Measurements from ENCODE around the gene MAG. TPM values are rescaled to one million over a fixed set of nuclear protein-coding genes. Genes with fewer than 3 reads are reported as not detected.

The MAG gene
- total RNA-seq, 4 donors from 2014 or later = 0.10 TPM; not detected in 3

DNA sequence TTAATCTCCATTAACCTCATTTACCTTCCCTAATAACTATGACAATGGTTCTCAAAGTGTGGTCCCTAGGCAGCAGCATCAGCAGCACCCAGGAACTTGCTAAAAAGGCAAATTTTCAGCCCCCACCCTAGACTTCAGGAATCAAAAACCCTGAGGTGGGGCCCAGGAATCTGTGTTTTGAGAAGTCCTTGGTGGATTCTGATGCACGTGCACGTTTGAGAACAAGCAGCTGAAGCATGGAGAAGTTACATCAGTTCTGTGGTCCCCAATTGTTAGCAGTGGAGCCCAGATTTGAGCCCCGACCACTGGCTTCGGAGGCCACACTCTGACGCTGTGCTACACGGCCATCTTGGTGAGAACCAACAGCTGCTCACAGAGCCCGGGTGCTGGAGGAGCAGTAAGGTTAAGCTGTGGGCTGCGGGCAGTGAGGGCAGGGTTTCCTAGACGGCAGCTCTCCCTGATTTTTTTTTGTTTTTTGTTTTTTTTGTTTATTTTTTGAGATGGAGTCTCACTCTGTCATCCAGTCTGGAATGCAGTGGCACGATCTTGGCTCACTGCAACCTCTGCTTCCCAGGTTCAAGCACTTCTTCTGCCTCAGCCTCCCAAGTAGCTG, 23.0 kb downstream of the MAG start:
- 87 to 91% methylated on average over 10 of the region's 10 CpGs for WGBS, 2 donors
- intact Hi-C loops (cut with DNase I; ENCODE audit: low total_unique reads) = no loop called here
- DNase-seq (ENCODE audit: low spot score in 2 of 2) = no peak

DNA sequence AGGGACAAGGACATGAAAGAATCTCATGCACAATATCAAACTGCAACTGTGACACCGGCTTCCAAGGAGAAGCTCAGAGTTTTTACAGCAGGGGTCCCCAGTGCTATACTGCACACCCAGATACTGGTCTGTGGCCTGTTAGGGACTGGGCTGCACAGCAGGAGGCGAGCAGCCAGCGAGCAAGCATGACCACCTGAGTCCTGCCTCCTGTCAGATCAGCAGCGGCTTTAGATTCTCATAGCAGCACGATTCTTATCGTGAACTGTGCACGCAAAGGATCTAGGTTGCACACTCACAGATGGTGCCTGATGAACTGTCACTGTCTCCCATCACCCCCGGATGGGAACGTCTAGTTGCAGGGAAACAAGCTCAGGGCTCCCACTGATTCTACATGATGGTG, 23.9 kb downstream of the MAG start:
- no peak for DNase-seq (ENCODE audit: low spot score in 2 of 2)
- H3K4me3 ChIP-seq (ENCODE audit: low read depth, poor library complexity, severe bottlenecking) = no peak overlapping the region
- TF ChIP-seq, protein P1, sequence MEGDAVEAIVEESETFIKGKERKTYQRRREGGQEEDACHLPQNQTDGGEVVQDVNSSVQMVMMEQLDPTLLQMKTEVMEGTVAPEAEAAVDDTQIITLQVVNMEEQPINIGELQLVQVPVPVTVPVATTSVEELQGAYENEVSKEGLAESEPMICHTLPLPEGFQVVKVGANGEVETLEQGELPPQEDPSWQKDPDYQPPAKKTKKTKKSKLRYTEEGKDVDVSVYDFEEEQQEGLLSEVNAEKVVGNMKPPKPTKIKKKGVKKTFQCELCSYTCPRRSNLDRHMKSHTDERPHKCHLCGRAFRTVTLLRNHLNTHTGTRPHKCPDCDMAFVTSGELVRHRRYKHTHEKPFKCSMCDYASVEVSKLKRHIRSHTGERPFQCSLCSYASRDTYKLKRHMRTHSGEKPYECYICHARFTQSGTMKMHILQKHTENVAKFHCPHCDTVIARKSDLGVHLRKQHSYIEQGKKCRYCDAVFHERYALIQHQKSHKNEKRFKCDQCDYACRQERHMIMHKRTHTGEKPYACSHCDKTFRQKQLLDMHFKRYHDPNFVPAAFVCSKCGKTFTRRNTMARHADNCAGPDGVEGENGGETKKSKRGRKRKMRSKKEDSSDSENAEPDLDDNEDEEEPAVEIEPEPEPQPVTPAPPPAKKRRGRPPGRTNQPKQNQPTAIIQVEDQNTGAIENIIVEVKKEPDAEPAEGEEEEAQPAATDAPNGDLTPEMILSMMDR (IDR thresholded peaks at IDR 0.05) = no peak
- no peak for TF ChIP-seq POLR2A (IDR thresholded peaks at IDR 0.05)
- intact Hi-C loops (cut with DNase I; ENCODE audit: low total_unique reads) = no loop called here
- 84 to 86% methylated on average over 9 of the region's 9 CpGs for WGBS, 2 donors

More for the DNA sequence above, 23.0 kb downstream of the MAG start:
- TF ChIP-seq, protein P1 (IDR thresholded peaks at IDR 0.05) = no peak
- no peak for TF ChIP-seq POLR2A (IDR thresholded peaks at IDR 0.05)
- H3K4me3 ChIP-seq (ENCODE audit: low read depth, poor library complexity, severe bottlenecking) = no peak overlapping the region

DNA sequence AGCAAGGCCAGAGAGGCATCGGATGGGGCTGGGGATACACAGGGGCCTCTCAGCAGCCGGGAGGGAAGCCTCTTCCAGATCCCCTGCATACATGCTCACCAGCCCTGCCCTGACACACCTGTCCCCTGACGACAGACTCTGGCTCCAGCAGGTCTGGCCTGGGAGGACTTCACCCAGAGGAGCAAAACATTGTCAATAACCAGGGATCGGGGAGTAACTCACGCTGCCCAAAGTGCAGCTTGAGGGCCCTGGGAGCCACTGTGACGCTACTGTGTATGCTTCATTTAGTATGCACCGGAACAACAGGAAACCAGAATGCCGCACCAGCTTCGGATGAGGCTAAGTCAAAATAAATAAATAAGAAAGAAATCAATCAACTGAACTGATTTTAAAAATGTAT, 24.6 kb downstream of the MAG start:
- intact Hi-C loops (cut with DNase I; ENCODE audit: low total_unique reads) = no loop called here
- WGBS, 2 donors = 78 to 88% methylated on average over 9 of the region's 9 CpGs
- no peak for TF ChIP-seq POLR2A (IDR thresholded peaks at IDR 0.05)
- TF ChIP-seq, protein P1 (IDR thresholded peaks at IDR 0.05) = no peak
- H3K4me3 ChIP-seq (ENCODE audit: low read depth, poor library complexity, severe bottlenecking) = no peak overlapping the region
- DNase-seq (ENCODE audit: low spot score in 2 of 2) = no peak

DNA sequence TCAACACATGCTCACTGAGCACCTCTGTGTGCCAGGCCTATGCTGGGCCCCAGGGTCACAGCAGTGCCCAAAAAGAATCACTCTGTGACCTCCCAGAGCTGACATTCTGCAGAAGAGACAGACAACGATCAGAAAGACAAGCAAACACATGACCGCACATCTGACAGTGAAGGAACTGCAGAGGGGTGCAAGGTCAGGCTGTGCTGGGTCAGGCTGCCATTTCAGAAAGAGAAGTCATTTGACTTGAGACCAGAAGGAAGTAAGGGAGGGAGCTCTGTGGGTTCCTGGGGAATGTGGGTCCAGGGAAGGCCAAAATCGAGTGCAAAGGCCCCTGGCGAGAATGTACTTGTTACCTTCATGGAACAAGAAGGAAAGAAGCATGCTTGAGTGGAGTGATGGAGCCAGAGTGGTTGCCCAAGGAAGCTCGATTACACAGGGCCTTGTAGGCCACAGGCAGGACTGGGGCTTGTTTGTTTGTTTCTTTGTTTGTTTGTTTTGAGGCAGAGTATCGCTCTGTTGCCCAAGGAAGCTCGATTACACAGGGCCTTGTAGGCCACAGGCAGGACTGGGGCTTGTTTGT, 25.6 kb downstream of the MAG start:
- DNase-seq (ENCODE audit: low spot score in 2 of 2) = peak in 1 of 2 donors; percentile 41
- TF ChIP-seq, protein P1 (IDR thresholded peaks at IDR 0.05) = no peak
- no peak for TF ChIP-seq POLR2A (IDR thresholded peaks at IDR 0.05)
- intact Hi-C loops (cut with DNase I; ENCODE audit: low total_unique reads) = no loop called here
- WGBS, 2 donors = 77 to 81% methylated on average over 7 of the region's 7 CpGs
- no peak overlapping the region for H3K4me3 ChIP-seq (ENCODE audit: low read depth, poor library complexity, severe bottlenecking)

DNA sequence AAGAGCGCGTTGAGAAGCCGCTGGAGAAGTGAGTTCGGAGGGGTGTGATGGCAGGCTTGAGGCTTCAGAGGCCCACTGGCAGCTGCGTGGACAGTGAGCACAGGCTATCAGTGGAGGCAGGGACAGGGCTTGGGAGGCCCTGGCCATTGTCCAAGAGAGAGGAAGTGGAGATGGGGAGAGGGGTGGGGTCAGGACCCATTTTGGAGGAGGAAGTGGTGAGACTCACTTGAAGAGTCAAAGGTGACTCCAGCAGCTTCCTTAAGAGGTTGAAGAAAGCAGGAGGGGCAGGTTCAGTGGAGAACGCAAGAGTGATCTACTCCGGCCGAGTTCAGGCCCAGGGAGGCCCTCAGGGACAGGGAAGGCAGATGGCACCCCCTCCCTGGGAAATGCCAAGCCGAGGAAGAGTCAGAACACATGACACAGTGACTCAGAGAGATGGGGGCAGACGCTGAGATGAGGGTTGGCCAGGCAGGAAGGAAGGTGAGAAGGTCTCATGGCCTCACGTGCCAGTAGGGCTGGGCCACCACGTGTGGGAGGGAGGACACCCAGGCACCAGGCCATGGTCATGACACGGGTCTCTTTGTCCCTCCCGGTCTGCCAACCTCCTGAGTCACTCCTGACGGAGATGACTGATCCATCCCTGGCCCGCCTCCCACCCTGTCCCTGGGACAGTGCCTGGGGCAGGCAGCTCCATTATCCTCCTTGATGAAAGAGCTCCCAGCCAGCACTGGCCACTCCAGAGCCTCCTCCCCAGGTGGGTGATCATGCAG, 26.9 kb downstream of the MAG start:
- H3K4me3 ChIP-seq (ENCODE audit: low read depth, poor library complexity, severe bottlenecking) = no peak overlapping the region
- DNase-seq (ENCODE audit: low spot score in 2 of 2) = peak; percentile 84 to 95
- intact Hi-C loops (cut with DNase I; ENCODE audit: low total_unique reads) = no loop called here
- 35 to 38% methylated on average over 16 of the region's 16 CpGs for WGBS, 2 donors
- TF ChIP-seq, protein P1 (IDR thresholded peaks at IDR 0.05) = no peak
- TF ChIP-seq POLR2A (IDR thresholded peaks at IDR 0.05) = no peak
